LNCaP clone FGC (cell line): ENCODE data around the gene TET3.

ENCODE experiments used
- DNase-seq: peaks from one replicate; pipeline ENCODE4 v3.0.0-alpha.2; 2011; ENCODE audit warnings: low read depth
- H3K4me3 ChIP-seq: 2 replicates; pipeline ENCODE4 v1.5.1; 2011; ENCODE audit warnings: mild to moderate bottlenecking, low read depth, low read length, control low read depth
- TF ChIP-seq, protein P1 (sequence below): IDR thresholded peaks from 2 replicates; pipeline ENCODE4 v1.5.1; 2012; ENCODE audit warnings: mild to moderate bottlenecking; ENCODE audit not compliant: control insufficient read depth, insufficient read depth; ENCODE audit errors: extremely low read depth

Gene TET3

DNA sequence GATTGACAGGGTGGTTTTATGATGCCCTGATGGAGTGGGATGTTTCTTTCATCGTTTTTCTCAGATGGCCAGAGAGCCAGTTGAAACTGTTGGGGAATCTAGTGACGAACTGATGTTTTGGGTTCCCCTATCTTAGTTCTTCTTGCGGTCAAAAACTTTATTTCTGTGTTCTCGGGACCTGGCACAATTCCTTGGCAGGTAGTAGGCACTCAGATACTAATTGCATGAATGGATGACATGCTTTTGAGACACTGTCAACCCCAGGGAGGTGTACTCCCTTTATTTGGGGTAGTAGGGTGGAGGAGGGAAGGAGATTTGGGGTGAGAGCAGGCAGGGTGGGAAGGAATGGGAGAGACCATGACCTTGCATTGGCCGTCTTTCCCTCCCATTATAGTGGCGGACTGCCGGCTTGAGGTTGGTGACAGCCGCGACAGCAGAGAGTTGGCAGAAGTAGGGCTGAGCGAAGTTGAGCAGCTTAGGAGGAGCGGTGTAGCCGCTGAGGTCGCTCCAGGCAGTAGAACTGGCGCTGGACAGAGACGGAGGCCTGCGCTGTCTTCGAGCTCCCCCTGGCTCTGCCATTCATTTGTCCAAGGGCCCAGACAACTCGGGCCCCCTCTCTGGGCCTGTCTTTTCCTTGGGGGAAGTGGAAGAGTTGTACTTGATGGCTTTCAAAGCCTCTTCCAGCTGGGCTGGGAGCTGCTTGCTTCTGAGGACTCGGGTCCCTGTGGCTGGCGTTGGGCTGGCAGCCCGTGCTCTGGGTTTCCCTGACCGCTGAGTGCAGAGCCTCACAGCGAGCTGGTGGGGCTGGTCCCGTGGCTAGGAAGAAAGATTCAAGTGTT is 2.6 kb downstream of the TET3 start:
- TF ChIP-seq, protein P1, sequence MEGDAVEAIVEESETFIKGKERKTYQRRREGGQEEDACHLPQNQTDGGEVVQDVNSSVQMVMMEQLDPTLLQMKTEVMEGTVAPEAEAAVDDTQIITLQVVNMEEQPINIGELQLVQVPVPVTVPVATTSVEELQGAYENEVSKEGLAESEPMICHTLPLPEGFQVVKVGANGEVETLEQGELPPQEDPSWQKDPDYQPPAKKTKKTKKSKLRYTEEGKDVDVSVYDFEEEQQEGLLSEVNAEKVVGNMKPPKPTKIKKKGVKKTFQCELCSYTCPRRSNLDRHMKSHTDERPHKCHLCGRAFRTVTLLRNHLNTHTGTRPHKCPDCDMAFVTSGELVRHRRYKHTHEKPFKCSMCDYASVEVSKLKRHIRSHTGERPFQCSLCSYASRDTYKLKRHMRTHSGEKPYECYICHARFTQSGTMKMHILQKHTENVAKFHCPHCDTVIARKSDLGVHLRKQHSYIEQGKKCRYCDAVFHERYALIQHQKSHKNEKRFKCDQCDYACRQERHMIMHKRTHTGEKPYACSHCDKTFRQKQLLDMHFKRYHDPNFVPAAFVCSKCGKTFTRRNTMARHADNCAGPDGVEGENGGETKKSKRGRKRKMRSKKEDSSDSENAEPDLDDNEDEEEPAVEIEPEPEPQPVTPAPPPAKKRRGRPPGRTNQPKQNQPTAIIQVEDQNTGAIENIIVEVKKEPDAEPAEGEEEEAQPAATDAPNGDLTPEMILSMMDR, result no peak
- peak overlapping the region; percentile 31 for H3K4me3 ChIP-seq
- no peak for DNase-seq

DNA sequence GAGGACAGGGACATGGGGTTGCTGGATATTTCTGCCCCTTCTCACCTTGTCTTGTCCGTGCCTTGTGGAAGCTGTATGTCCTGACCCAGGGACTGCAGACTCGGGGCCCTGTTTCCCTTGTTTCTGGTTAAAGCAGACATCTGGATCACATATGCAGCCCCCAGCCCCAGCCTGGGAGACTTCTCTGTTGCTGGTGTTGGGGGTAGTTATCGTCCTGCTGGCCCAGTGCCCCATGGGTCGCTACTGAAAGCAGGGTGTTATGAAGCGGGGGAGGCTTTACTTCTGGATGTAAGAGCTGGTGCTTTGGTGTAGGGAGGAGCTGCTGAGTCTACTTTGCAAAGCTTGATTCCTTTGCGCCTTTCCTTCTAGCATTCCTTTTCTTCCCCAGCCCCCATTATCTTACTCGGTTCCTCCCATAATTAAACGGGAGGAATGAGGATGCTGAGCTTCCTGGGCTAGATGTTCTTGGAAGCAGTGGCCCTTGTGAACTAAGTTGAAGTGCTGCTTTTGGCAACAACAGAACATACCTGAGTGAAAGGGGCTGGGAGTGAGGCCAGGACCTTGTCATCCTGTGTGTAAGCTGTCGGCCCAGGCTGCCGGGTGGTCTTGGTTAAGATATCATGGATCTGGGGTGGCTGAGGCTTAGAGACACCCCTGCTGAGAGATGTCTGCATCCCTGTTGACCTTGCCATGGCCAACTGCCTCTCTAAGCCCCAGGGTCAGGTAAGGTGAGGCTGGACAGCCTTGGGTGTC is 3.4 kb downstream of the TET3 start:
- DNase-seq, result no peak
- H3K4me3 ChIP-seq, result peak overlapping the region; percentile 31
- TF ChIP-seq, protein P1, result no peak

DNA sequence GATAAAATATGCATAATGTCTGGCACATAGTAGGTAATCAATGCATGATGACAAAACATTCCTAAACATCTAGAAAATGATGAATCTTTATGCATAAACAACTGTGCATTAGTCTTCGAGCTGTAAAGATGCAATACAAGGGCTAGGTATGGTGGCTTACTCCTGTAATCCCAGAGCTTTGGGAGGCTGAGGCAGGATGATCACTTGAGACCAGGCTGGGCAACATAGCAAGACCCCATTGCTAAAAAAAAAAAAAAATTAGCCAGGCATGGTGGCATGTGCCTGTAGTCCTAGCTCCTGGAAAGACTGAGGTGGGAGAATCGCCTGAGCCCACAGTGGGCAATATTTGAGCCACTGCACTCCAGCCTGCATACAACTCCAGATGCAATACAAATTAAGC is 5.3 kb downstream of the TET3 start:
- TF ChIP-seq, protein P1, result no peak
- DNase-seq, result no peak
- H3K4me3 ChIP-seq, result no peak overlapping the region

DNA sequence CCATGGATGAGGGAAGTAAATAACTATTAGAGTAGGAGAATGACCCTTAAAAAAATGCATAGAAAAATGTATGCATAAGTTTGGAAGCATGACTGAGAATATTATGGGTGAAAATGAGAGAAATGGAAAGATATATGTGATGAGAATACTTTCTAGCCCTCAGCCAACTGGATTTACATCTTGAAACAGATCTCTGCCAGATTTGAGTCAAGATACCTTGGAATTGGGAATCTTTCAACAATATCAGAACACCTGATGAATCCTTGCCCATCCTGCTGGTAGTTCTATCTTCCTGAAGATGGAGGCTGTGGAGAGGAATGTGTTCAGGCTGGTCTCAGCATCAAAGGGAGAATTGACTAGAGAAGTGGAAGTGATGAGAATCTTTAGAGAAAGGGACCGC is 5.8 kb downstream of the TET3 start:
- TF ChIP-seq, protein P1, result no peak
- DNase-seq, result no peak
- no peak overlapping the region for H3K4me3 ChIP-seq

DNA sequence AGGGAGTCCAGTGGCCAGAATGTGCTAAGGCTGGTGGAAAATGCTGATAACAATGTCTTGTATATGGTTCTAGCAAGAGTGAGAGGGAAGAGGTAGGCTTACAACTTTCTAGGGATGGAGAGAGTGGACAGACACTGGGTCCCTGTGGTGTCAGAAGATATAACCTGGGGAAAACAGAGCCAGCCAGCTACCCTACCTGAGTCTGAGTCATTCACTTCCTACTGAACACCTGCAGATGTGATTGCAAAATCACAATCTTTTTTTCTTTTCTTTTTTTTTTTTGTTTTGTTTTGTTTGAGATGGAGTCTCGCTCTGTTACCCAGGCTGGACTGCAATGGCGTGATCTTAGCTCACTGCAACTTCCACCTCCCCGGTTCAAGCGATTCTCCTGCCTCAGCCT is 7.3 kb downstream of the TET3 start:
- TF ChIP-seq, protein P1, result no peak
- no peak for DNase-seq
- no peak overlapping the region for H3K4me3 ChIP-seq

DNA sequence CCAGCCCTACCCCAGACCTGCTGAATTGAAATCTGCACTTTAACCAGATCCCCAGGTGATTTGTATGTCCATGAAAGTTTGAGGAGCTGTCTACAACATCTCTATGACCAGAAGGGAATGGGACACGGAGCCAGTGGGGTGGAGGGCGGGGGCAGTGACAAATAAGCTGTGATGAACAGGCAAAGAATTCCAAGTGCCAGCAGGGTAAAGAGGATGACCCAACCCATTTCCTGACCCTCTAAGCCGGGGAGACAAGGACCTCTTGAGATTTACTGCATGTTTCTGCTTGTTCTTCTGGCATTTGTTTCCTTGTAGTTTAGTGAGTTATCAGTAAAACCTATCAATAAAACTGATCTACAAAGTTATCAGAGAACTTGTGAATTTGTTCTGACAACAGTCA is 8.7 kb downstream of the TET3 start:
- TF ChIP-seq, protein P1, result no peak
- H3K4me3 ChIP-seq, result no peak overlapping the region
- DNase-seq, result no peak

DNA sequence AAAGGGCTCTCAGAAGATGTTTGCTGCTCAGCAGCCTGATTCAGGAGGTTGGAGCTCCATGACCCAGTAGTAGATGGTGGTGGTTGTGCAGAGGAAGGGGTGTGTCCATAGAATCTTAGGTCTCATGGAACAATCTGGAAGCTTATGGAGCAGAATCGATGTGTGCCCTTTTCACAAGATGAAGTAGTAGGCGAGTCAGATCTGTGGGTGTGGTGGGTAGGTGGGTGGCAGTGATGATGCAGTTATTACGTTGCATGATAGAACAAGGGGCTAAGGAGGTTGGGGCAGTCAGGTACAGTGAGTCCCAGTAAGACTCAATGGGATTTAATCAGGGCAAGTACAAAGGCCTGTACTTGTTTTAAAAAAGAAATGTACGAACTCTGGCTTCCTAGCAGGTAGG is 9.1 kb downstream of the TET3 start:
- DNase-seq, result no peak
- TF ChIP-seq, protein P1, result no peak
- no peak overlapping the region for H3K4me3 ChIP-seq
